Activated B cell treated with CpG ODN at 0.5 μM for 24 hours (primary cell): ENCODE data around the gene TRAF3. TPM values are rescaled to one million over a fixed set of nuclear protein-coding genes. Genes with fewer than 3 reads are reported as not detected.

Experiments
- ATAC-seq: fragments of 200-7000 bp; cut with Tn5 transposase; one replicate; pipeline ENCODE4 v1.10.0; 2021; ENCODE audit warnings: low read depth, mild to moderate bottlenecking, moderate library complexity
- CTCF ChIA-PET: fragments of 350-600 bp; sonication (Branson Sonifier 250); formaldehyde crosslinking; loops from one replicate; lab custom pipeline; 2021; ENCODE audit warnings: antibody characterized with exemption; lab: Charles Lee
- POLR2A ChIA-PET: fragments of 350-600 bp; sonication (Branson Sonifier 250); formaldehyde crosslinking; loops from one replicate; lab custom pipeline; 2021; ENCODE audit warnings: antibody characterized with exemption; lab: Charles Lee
- DNase-seq: peaks from one replicate; pipeline ENCODE4 v3.0.0; 2022
- H3K27ac Mint-ChIP-seq: one replicate; pipeline ENCODE4 v1.8.0; 2020; ENCODE audit warnings: mixed read lengths
- H3K27me3 Mint-ChIP-seq: one replicate; pipeline ENCODE4 v1.8.0; 2021; ENCODE audit warnings: mixed read lengths
- H3K36me3 Mint-ChIP-seq: one replicate; pipeline ENCODE4 v1.8.0; 2021; ENCODE audit warnings: low read depth, mixed read lengths
- H3K4me1 Mint-ChIP-seq: one replicate; pipeline ENCODE4 v1.8.0; 2021; ENCODE audit warnings: mixed read lengths
- H3K4me3 Mint-ChIP-seq: one replicate; pipeline ENCODE4 v1.8.0; 2020; ENCODE audit warnings: mild to moderate bottlenecking, mixed read lengths
- H3K9me3 Mint-ChIP-seq: one replicate; pipeline ENCODE4 v1.8.0; 2020; ENCODE audit warnings: mixed read lengths
- CTCF ChIP-seq: fragments of 200-600 bp; IDR thresholded peaks from one replicate; pipeline ENCODE4 v1.8.0; 2022; ENCODE audit warnings: antibody characterized with exemption, mild to moderate bottlenecking
- intact Hi-C: fragments of 100-400 bp; cut with micrococcal nuclease; formaldehyde crosslinking; loops from one replicate; pipeline ENCODE4 v1.15.1; 2024
- total RNA-seq: library from RNA; stranded (reverse); gene quantifications from 2 replicates; pipeline ENCODE4 v1.2.3, GENCODE V29; 2022

TRAF3 gene
- total RNA-seq, 1 donor from 2014 or later, result 120 TPM

- Mint-ChIP-seq H3K27ac (no peak overlapping the region), H3K4me1 (peaks cover 41% of the 10 kb centered on the region), H3K36me3 (peaks cover 57% of the 10 kb centered on the region), H3K27me3 (no peaks in the 10 kb centered on the region), H3K9me3 (no peaks in the 10 kb centered on the region), H3K4me3 (no peak overlapping the region)
- ATAC-seq (no peak), DNase-seq (no peak)
- intact Hi-C loops, result no loop called here
- CTCF ChIA-PET, result no interaction called here
- POLR2A ChIA-PET, result no interaction called here
- no peak for TF ChIP-seq CTCF
These were observed 167.4 kb downstream of the TRAF3 start for GRCh38 chr14:102944448-102945330.

GRCh38 chr14:102945346-102946130 lies 168.3 kb downstream of the TRAF3 start:
- no peak overlapping the region for H3K4me3 Mint-ChIP-seq
- ChIA-PET POLR2A (no interaction called here), CTCF (no interaction called here)
- intact Hi-C loops, result no loop called here
- ATAC-seq, result no peak
- H3K4me1 Mint-ChIP-seq, result peaks cover 45% of the 10 kb centered on the region
- H3K27ac Mint-ChIP-seq, result peak overlapping the region; percentile 50
- no peaks in the 10 kb centered on the region for H3K9me3 Mint-ChIP-seq
- DNase-seq, result no peak
- H3K36me3 Mint-ChIP-seq, result peaks cover 56% of the 10 kb centered on the region
- no peak for TF ChIP-seq CTCF
- no peaks in the 10 kb centered on the region for H3K27me3 Mint-ChIP-seq

- Mint-ChIP-seq H3K9me3 (no peaks in the 10 kb centered on the region), H3K36me3 (peaks cover 64% of the 10 kb centered on the region), H3K27me3 (no peaks in the 10 kb centered on the region), H3K27ac (peak overlapping the region; percentile 77), H3K4me3 (no peak overlapping the region), H3K4me1 (peaks cover 32% of the 10 kb centered on the region)
- no peak for TF ChIP-seq CTCF
- DNase-seq (no peak), ATAC-seq (no peak)
- CTCF ChIA-PET, result no interaction called here
- POLR2A ChIA-PET, result interaction anchor here (1.0 kb wide), 2 partner anchors 16 to 46 kb away, joined by 3 read pairs; no protein-coding TSS in a partner anchor
- intact Hi-C loops, result no loop called here
These were observed 170.3 kb downstream of the TRAF3 start for GRCh38 chr14:102947321-102948103.

GRCh38 chr14:102948698-102949061 lies 171.4 kb downstream of the TRAF3 start:
- intact Hi-C loops, result loop anchor here (1.0 kb wide), 2 partner anchors 20 to 47 kb away; no protein-coding TSS in a partner anchor
- ATAC-seq, result no peak
- peak overlapping the region; percentile 65 for H3K27ac Mint-ChIP-seq
- H3K4me1 Mint-ChIP-seq, result peaks cover 32% of the 10 kb centered on the region
- DNase-seq, result no peak
- H3K9me3 Mint-ChIP-seq, result no peaks in the 10 kb centered on the region
- POLR2A ChIA-PET, result interaction anchor here (1.2 kb wide), 1 partner anchor 51 kb away, joined by 3 read pairs; no protein-coding TSS in a partner anchor
- peak overlapping the region; percentile 20 for H3K4me3 Mint-ChIP-seq
- H3K27me3 Mint-ChIP-seq, result no peaks in the 10 kb centered on the region
- no peak for TF ChIP-seq CTCF
- H3K36me3 Mint-ChIP-seq, result peaks cover 66% of the 10 kb centered on the region
- CTCF ChIA-PET, result no interaction called here
